Left renal pelvis (tissue), 4 donors: Measurements from ENCODE around the gene GALNT18. TPM values are rescaled to one million over a fixed set of nuclear protein-coding genes. Genes with fewer than 3 reads are reported as not detected.

Source experiments
- DNase-seq, 4 donors: peaks; one replicate each; pipeline ENCODE4 v3.0.0-alpha.2; 2013; ENCODE audit warnings: low read depth in 4 of 4, low spot score in 3 of 4
- polyA plus RNA-seq, 4 donors: library from polyadenylated mRNA; unstranded; fragments of 120-200 nt; gene quantifications; one replicate each; pipeline ENCODE4 v1.2.1, GENCODE V29; 2013; ENCODE audit not compliant: insufficient read length in 4 of 4

Gene GALNT18
- polyA plus RNA-seq, 4 donors: 7.5 to 29.7 (median 23.8) TPM

DNA sequence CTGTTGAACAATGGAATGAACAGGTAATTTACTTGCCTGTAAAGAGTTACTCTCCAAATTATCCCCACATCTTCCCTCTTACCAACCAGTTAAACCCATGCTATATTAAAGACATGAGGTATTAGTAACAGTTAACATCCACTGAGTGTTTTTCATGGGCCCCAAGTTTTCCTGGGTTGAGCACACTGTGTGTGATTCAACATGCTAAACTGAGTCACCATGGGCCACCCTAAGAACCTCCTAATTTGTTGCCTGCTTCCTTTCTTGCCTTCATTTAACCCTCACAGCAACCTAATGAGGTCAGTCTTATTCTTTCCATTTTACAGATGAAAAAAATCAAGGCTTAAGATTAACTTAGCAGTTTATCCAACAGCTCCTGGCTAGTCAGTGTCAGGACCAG lies 51.0 kb downstream of the GALNT18 start:
- DNase-seq: no peak

DNA sequence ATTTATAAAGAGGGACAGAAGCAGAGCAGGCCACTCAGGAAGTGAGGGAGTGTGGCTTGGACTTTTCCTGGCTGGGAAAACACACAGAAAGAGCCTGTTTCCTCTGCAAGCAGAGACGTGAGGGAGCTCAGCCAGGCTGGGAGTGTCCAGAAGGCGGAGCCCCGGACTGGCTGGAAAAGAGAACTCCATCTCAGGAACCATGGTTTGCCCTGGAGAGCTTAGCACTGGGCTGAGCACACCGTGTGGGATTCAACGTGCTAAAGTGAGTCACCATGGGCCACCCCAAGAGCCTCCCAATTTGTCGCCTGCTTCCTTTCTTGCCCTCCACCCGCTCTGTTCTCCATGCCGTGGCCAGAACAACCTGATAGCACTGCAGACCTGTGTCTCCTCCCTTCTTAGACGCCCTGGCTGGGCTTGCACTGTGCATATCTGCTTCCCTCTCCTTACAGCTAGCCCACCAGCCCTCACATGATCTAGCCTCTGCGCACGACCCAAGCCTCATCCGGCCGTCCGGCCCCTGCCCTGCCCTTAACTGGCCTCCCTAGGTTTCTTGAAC lies 51.8 kb downstream of the GALNT18 start:
- no peak for DNase-seq

DNA sequence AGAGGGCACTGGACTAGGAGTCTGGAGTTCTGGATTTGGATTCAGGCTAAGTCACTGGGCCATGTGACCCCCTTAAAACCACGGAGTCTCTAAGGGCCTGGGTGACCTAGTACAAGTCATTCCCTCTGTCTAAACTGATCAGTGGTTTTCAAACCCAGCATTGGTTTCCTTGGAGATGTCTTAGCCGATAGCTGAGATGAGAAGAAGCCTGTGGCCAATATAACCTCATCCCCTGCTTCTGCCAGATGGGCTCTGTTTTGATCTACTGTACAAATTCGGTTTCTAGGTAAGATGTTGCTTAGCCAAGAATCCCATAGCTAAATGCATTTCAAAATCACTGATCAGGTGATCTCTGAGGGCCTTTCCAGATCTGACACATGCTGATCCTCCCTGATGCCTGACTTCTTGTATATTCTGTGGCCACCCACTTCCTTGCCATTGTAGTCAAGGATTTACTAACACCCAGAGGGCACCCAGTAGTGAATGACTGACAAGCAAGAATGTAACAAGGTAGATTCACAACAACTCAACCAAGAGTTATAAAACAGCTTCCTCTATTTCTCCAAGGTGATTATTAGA lies 53.1 kb downstream of the GALNT18 start:
- DNase-seq: no peak

DNA sequence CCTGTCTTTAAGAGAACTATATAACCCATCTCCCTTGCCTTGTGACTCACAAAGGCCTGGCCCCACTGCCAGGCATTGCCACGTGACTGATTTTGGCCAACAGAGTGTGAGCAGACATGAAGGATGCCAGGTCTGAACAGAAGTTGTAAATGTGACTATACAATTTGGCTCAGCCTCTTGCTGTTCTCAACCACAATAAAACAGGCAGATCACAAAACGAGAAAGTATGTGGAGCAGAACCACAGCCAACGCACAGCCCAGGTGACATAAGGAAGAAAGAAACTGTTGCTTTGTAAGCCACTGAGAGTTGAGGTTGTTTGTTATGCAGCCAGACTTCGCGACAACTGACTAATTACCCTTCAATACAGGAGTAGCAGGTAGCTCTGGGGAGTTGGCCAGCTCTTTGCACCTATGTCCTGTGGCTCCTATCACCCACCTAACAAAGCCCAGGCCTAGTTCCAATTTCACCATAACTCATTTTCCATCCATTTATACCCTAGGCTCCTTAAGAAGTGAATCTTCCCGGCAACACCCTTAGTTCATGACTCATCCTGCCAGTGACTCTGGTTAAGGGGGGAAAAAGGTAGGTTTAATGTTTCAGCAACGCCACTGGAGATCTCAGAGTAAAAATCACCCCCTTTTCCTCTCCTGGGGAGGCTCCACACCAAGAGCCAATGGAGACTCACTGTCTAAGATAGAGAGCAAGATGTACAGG lies 53.7 kb downstream of the GALNT18 start:
- DNase-seq: no peak

DNA sequence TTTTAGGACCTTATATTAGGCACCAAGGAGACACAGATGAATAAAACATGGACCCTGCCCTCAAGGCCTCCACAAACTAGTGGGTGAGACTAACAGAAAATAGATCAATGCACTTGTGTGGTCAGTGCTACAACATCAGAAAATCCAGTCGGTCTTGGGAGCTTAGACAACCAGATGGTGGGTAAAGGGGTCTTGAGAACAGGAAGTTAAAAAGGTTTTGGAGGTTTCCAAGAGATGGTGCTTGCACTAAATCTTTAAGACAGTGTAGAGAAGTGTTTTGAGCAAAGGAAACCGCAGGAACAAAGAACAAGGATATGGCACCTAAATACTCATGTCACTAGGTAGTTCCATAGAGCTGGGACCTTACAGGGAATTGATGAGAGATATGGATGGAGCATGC lies 56.2 kb downstream of the GALNT18 start:
- DNase-seq: no peak

DNA sequence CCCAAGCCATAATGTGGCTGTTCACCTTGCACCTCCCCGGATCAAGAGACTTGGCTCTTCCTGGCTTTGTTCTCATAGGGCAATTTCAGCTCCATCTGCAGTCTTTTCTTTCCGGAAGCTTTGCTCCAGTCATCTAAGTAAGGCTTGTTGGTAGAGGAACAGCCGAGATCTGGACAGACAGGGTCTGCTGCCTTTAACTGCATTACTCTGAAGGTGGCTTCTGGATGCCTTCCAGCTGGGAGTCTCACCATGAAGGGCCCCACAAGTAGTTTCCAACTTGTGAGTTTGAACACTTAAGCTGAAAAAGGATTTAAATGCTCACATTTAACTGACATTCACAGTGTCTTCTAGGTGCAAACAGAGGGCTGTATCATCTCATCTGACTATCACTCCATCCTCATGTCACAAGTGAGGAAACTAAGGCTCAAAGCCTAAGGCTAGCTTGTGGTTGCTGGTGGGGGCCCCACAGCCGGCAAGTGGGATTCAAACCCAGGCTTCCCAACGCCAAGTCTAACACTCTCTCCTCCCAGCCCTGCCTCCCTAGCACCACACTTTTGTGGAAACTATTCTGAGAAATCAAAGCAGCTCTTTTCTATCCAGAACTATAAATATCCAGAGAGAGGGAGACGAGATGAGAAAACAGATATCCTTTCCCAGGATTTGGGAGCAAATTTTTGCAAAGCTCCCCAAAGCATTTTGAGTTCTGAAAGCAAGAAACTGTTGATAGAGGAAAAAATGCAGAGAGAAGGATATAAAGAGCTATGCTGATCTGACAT lies 58.4 kb downstream of the GALNT18 start:
- no peak for DNase-seq

DNA sequence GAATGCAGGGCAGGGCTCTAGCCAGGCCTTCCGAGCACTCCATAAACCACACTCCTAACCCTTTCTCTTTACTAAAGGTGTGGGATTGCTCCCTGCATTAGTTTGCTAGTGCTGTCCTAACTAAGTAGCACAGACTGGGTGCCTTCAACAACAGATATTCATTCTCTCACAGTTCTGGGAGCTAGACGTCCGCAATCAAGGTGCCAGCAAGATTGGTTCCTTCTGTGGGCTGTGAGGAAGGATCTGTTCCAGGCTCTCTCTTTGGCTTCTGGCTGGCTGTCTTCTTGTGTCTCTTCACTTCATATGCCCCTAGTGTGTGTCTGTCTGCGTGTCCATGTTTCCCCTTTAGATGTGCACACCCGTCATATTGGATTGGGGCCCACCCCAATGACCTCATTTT lies 59.8 kb downstream of the GALNT18 start:
- DNase-seq: no peak

DNA sequence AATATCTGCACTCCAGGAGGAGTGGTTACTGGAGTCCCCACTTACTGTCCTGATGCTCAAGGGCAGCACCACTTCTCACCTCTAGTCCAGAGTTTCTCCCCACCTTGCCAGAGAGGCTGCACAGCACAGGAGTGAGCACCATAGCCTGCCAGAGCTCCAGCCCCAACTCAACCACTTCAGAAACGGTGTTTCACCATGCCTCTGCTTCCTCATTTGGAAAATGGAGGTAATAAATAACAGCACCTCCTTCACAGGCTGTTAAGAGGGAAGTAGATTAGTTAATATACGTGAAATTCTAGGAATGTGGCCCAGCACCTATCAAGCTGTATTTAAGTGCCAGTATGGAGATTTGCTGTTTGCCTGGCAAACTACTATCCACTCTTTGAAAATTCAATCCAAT lies 63.0 kb downstream of the GALNT18 start:
- DNase-seq: no peak

DNA sequence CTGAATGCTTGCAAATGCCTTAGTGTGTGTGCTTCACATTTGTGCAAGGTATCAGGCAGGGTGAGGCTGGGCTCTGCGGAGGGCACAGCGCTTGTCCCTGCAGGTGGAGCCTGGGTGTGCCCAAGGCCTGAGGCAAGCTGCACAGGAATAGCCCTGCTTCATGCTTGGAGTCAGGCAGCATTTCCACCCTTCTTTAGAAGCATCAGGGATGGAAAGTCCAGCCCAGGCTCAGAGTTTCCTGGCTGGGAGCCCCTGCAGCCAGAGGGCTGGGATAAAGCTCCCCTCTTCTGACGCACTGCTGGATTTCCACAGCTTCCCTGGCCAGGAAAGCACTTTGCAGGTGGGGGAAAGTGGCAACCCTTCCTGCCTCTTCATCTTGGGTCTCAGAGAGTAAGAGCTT lies 63.4 kb downstream of the GALNT18 start:
- no peak for DNase-seq

DNA sequence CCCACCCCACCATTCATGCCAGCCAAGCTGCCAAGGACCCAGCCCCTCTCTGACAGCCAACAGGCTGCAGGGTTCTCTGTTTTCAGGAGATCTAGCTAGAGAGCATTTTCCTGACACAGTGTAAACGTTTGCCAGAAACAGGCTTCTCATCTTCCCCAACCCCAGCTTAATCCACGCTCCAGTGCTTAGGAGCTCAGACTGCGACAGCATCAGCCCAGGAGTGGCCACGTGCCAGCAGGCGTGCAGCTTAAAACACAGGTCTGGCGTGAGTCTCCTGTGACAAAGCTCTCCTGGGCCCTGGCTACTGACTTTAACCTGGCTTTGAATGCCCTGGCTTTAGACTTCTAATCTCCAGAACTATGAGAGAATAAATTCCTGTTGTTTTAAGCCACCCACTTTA lies 66.6 kb downstream of the GALNT18 start:
- peak; percentile 52 to 77 (median 54) for DNase-seq

DNA sequence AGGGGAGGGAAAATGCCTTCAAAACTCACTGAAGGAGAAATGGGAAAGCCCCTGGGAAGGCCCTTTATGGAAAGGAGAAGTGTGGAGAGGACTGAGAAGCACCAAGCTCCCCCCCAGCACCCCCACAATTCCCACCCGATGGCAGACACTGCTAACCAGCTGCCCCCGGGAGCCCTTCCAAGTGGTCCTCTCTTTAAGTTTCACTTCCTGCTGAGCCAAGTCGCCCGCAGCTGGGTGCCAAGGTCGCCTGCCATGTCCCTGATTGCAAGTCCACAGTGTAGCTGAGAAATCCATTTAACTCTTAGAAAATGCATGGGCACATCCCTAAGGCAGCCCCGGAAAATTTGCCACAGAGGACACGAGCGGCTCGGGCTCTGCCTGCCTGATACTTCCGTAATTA lies 68.2 kb downstream of the GALNT18 start:
- no peak for DNase-seq

DNA sequence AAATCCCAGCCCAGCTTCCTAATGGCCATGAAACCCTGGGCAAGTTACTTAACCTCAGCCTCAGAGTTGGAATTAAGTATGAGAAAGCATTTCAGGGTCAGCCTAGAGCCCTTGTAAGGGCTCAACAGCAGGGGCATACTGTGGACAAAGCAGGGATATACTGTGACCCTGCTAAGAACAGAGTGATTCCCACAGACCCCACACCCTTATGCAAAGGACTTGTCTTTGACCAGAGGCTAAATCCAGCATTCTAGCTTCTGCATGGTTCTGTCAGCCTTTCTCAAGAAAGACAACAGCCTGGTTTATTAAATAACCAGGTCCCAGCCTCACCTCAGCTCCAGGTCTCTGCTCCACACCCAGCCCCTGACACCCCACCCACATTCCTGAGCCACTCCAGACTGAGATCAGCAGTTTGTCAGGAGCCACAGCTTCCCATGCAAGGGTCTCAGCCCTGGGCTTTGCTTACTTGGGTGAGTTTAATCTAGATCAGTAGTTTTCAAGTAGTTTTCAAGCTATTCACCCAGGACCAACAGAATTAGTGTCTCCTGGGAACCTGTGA lies 69.2 kb downstream of the GALNT18 start:
- no peak for DNase-seq

DNA sequence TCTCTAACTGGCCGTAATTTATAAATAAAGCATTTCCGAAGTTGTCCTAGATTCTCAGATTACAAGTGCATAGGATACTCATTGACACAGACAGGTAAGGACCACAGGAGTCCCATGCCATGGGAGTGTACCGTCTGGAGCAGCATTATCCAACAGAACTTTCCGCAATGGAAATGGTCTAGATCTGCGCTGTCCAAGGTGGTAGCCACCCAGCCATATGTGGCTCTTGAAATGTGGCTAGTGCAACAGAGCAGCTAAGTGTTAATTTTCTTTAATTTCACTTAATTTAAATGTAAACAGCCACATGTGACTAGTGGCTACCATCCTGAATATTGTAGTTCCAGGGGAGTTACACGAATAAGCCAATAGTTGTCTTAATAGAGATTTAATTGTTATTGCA lies 71.3 kb downstream of the GALNT18 start:
- no peak for DNase-seq

DNA sequence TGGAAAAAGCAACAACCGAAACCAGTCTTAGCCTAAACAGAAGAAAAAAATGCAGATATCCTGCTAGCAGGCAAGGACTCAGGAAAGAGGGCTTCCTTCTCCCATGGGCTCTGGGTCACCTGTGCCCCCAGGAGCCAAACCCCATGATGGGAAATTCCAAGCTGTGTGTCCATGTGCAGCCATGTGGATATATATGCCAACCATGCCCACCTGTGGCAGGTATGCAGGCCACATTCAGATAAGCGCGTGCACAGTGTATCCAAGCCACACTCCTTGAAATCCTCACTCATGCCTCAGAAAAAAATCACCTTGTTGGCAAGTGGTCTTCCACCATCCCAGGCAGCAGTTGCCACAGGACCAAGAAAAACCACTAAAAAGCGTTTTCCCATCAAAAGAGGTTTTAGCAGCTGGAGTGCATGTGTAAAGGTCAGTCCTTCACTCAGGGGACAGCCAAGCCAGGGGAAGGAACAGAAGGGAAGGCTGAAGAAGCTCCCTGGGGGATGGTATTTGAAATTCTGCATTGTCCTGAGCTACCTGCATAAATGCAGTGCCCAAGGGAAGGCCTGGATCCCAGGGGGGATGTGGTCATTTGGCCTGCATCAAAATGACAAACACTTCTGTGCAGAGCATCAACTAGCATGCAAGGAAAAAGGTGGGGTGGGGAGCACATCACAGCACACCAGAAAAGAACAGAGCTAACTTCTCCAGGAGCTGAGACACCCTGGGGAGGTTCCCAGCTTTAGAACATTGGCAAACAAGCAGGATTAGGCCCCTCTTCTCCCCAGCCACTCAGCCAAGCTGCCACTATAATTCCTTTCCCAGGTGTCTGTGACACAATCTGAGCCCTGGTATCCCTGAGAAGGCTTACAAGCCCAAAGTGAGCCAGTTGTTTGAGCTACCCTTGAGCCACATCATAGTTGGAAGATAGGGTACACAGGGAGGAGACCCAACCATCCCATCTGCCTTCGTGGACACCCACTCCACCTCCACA lies 76.2 kb downstream of the GALNT18 start:
- no peak for DNase-seq

DNA sequence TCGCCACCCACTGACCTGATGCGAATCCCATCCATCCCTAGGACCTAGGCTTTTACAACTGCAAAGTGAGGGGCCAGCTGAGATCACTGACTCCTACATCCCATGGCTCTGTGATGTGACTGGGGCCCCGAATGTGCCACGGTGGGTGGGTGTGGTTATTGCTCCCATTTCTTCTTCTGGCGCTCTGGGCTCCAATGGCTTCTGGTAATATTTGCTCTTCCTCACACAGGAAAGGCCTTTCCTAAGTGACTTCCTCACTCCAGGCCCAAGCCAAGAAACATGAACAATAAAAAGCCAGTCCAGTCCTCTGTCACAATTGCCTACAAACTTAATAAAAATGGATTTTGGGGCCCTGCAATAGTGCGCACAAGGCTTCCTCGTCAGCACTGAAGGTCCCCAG lies 78.1 kb downstream of the GALNT18 start:
- DNase-seq: no peak

DNA sequence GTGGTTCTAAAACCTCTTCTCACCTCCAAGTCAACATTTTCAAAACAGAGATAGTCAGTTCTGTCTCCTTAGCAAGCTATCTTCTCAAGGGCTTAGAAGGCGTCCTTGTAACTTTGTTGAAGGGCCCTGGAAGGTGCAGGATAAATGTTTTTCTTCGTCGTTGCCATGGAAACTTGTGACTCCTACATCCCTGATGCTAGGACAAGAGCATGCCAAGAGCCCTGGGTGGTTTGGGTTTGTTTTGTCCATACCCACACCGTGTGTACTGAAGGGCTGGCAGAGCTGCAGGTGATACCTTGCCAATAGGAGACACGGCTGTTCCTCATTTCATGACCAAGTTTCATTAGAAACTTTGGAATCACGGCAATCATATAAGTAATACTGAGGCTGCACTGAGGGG lies 81.6 kb downstream of the GALNT18 start:
- DNase-seq: no peak

DNA sequence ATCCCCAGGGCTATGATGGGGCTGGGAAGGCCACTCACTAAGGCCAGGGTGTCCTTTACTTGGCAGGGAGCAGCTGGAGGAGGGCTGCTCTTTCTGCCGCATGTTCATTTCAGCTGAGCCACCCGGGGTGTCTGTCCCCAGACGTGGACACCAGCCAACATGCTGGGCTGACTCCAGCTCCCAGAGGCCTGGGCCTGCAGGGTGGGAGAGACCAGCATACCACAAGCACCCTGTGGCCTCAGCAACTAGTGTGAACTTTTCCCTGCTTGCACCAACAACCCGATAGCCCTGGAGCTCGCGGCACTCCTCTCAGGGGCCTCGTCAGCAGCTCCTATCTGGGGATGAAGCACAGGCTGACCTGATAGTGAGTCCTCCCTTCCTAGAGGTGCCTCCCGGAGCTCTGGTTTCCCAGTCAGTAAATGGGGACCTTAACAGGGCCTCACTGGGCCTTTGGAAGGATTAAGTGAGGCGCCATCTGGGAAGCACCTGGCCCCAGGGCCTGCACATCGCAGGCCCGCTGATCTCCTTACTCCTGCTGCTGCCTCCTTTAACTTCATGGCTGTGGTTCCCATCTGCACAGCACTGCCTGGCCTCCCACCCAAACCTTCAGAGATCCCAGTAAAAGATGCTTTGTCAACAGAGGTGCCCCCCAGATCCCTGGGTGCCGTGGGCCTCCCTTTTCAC lies 83.4 kb downstream of the GALNT18 start:
- no peak for DNase-seq

DNA sequence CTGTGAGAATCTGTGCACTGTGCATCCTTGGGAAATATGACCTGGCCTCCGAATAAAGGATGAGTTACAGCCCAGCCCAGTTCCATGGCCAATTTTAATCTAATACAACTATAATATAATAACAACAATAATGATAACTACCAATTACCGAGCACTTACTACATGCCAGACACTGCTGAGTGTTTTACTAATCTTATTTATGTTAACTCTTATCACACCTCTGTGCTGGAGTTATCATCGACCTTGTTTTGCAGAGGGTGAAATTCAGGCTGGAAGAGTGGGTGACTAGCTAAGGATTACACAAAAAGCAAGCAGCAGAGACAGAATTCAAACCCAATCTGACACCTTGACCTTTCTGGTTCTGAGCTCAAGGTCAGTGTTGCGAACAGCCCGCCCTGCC lies 83.9 kb downstream of the GALNT18 start:
- DNase-seq: no peak

DNA sequence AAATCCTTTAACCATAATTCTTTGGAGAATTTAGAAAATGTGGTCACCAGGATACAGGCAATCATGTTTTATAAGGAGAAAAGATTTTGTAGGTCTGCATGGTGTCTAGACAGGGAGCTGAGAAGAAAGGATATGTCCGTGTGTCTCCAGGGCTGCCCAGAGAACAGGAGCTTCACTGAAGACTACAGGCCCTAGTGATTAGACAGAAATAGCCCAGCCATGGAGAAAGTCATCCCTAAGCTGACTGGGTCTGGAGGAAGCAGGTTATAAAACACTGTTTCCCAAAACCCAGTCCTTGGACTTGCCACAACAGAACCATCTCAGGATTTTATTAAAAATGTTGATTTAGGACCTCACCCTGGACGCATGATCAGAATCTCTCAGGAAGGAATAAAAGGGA lies 84.4 kb downstream of the GALNT18 start:
- no peak for DNase-seq

DNA sequence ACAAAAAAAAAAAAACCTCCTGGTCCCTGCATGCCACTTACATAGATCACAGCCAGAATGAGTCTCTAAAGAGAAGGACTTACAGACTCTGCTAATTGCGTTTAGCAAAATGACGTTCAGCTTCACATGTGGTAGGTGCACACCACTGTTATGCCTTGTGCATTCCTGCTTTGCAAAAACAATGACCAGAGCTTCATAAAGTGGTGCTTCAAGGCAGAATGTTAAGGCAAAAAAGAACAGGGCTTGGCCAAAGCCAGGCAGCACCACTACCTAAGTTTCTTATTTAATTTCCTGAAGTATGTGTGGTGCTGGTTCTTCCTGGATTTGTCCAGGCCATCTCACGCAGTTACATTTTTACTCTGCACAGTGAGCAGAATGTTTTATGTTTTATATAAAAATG lies 85.2 kb downstream of the GALNT18 start:
- DNase-seq: no peak
